ENCODE measurements around the gene RIT1. TPM values are rescaled to one million over a fixed set of nuclear protein-coding genes. Genes with fewer than 3 reads are reported as not detected.

Gene RIT1
- total RNA-seq, 1 experiment from 2014 or later: 28.1 TPM

DNA sequence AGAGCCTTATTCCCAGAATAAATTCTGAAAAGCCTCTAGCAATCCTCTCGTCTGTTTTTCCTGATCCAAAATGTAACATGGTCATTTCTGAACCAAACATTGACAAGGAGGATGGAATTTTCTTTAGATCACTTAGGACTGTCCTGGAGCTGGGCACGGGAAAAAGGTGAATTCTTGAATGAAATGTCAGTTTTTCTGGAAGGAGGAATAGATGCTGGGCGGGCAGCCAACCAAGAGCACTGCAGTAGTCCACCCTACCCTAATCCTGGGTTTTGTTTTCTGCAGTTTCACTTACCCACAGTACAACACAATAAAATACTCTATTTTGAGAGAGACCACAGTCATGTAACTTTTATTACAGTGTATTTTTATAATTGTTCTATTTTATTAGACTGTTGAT is 20.9 kb downstream of the RIT1 start:
- DNase-seq (ENCODE audit: low read depth, low spot score): no peak
- no TSS peak for BruUV-seq (replicated peaks)
- intact Hi-C loops (cut with micrococcal nuclease; ENCODE audit: unreplicated experiment) (no loop called here), in situ Hi-C loops (cut with HindIII; ENCODE audit: low pct_unique_long_range_greater_than_20kb, low sequenced_read_pairs) (no loop called here)
- Histone ChIP-seq H3K4me3 (ENCODE audit: low read depth in 2 of 2, low read length in 2 of 2) (no peak overlapping the region), H3K4me1 (ENCODE audit: control insufficient read depth, insufficient read depth, low read length) (peaks cover 14% of the 10 kb centered on the region), H3K36me3 (ENCODE audit: control insufficient read depth, insufficient read depth, low read length) (no peaks in the 10 kb centered on the region), H3K27ac (ENCODE audit: low read length) (no peak overlapping the region), H3K27me3 (ENCODE audit: control insufficient read depth, insufficient read depth, low read length) (no peaks in the 10 kb centered on the region), H3K9me3 (ENCODE audit: control insufficient read depth, insufficient read depth, low read depth, low read length) (no peaks in the 10 kb centered on the region)
- TF ChIP-seq, protein P1, sequence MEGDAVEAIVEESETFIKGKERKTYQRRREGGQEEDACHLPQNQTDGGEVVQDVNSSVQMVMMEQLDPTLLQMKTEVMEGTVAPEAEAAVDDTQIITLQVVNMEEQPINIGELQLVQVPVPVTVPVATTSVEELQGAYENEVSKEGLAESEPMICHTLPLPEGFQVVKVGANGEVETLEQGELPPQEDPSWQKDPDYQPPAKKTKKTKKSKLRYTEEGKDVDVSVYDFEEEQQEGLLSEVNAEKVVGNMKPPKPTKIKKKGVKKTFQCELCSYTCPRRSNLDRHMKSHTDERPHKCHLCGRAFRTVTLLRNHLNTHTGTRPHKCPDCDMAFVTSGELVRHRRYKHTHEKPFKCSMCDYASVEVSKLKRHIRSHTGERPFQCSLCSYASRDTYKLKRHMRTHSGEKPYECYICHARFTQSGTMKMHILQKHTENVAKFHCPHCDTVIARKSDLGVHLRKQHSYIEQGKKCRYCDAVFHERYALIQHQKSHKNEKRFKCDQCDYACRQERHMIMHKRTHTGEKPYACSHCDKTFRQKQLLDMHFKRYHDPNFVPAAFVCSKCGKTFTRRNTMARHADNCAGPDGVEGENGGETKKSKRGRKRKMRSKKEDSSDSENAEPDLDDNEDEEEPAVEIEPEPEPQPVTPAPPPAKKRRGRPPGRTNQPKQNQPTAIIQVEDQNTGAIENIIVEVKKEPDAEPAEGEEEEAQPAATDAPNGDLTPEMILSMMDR (IDR thresholded peaks at IDR 0.05): no peak
- TF ChIP-seq, protein P2, sequence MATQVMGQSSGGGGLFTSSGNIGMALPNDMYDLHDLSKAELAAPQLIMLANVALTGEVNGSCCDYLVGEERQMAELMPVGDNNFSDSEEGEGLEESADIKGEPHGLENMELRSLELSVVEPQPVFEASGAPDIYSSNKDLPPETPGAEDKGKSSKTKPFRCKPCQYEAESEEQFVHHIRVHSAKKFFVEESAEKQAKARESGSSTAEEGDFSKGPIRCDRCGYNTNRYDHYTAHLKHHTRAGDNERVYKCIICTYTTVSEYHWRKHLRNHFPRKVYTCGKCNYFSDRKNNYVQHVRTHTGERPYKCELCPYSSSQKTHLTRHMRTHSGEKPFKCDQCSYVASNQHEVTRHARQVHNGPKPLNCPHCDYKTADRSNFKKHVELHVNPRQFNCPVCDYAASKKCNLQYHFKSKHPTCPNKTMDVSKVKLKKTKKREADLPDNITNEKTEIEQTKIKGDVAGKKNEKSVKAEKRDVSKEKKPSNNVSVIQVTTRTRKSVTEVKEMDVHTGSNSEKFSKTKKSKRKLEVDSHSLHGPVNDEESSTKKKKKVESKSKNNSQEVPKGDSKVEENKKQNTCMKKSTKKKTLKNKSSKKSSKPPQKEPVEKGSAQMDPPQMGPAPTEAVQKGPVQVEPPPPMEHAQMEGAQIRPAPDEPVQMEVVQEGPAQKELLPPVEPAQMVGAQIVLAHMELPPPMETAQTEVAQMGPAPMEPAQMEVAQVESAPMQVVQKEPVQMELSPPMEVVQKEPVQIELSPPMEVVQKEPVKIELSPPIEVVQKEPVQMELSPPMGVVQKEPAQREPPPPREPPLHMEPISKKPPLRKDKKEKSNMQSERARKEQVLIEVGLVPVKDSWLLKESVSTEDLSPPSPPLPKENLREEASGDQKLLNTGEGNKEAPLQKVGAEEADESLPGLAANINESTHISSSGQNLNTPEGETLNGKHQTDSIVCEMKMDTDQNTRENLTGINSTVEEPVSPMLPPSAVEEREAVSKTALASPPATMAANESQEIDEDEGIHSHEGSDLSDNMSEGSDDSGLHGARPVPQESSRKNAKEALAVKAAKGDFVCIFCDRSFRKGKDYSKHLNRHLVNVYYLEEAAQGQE (IDR thresholded peaks at IDR 0.05; ENCODE audit: insufficient read depth in 1 of 2, low read depth in 2 of 2, low read length in 1 of 2): no peak
- TF ChIP-seq TCF7L2 (IDR thresholded peaks at IDR 0.05; ENCODE audit: low read depth, low read length) (no peak), SIN3A (IDR thresholded peaks at IDR 0.05; ENCODE audit: borderline replicate concordance, insufficient read depth, low read depth, low read length) (no peak), POLR2AphosphoS5 (IDR thresholded peaks at IDR 0.05; ENCODE audit: low read depth, low read length) (no peak)
- ChIA-PET CTCF (no interaction called here), POLR2A (no interaction called here)
- no peak for ATAC-seq

DNA sequence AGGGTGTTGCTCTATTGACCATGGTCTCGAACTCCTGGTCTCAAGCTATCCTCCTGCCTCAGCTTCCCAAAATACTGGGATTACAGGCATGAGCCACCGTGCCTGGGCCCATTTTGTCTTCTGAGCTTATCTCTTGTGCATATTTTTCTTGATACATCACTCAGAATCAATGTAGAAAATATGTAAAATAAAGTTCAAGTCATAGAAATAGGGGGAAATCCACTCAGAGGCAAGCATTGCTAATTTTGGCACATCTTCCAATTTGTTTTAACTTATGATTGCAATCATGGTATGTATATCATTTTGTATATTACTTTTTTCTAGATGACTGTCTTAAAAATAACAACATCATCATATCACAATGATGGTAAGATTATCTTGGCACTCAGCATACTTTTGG is 21.6 kb downstream of the RIT1 start:
- Histone ChIP-seq H3K27me3 (ENCODE audit: control insufficient read depth, insufficient read depth, low read length) (no peaks in the 10 kb centered on the region), H3K9me3 (ENCODE audit: control insufficient read depth, insufficient read depth, low read depth, low read length) (no peaks in the 10 kb centered on the region), H3K36me3 (ENCODE audit: control insufficient read depth, insufficient read depth, low read length) (no peaks in the 10 kb centered on the region), H3K4me1 (ENCODE audit: control insufficient read depth, insufficient read depth, low read length) (peaks cover 14% of the 10 kb centered on the region), H3K4me3 (ENCODE audit: low read depth in 2 of 2, low read length in 2 of 2) (no peak overlapping the region), H3K27ac (ENCODE audit: low read length) (no peak overlapping the region)
- CTCF ChIA-PET: no interaction called here
- in situ Hi-C loops (cut with HindIII; ENCODE audit: low pct_unique_long_range_greater_than_20kb, low sequenced_read_pairs): no loop called here
- no peak for ATAC-seq
- TF ChIP-seq, protein P2 (IDR thresholded peaks at IDR 0.05; ENCODE audit: insufficient read depth in 1 of 2, low read depth in 2 of 2, low read length in 1 of 2): no peak
- TF ChIP-seq, protein P1 (IDR thresholded peaks at IDR 0.05): no peak
- TF ChIP-seq POLR2AphosphoS5 (IDR thresholded peaks at IDR 0.05; ENCODE audit: low read depth, low read length): no peak
- TF ChIP-seq SIN3A (IDR thresholded peaks at IDR 0.05; ENCODE audit: borderline replicate concordance, insufficient read depth, low read depth, low read length): no peak
- TF ChIP-seq TCF7L2 (IDR thresholded peaks at IDR 0.05; ENCODE audit: low read depth, low read length): no peak
- POLR2A ChIA-PET: no interaction called here
- intact Hi-C loops (cut with micrococcal nuclease; ENCODE audit: unreplicated experiment): no loop called here
- DNase-seq (ENCODE audit: low read depth, low spot score): no peak
- no TSS peak for BruUV-seq (replicated peaks)

Data from Panc1 (cell line).